Measurements from ENCODE around the gene RNF217.

The RNF217 gene

GRCh38 chr6:125004797-125005595 lies 42.8 kb downstream of the RNF217 start:
- Mint-ChIP-seq H3K36me3 (ENCODE audit: low read depth) (peaks cover 24% of the 10 kb centered on the region), H3K4me3 (no peak overlapping the region), H3K27ac (no peak overlapping the region), H3K27me3 (ENCODE audit: low read depth) (no peaks in the 10 kb centered on the region), H3K4me1 (peaks cover 43% of the 10 kb centered on the region), H3K9me3 (peaks cover 3% of the 10 kb centered on the region)
- no peak for TF ChIP-seq CTCF (IDR thresholded peaks at IDR 0.05; ENCODE audit: unreplicated experiment in 3 of 3)

- Mint-ChIP-seq H3K36me3 (ENCODE audit: low read depth) (peaks cover 24% of the 10 kb centered on the region), H3K27ac (no peak overlapping the region), H3K4me1 (peaks cover 27% of the 10 kb centered on the region), H3K4me3 (no peak overlapping the region), H3K27me3 (ENCODE audit: low read depth) (no peaks in the 10 kb centered on the region), H3K9me3 (peaks cover 3% of the 10 kb centered on the region)
- no peak for TF ChIP-seq CTCF (IDR thresholded peaks at IDR 0.05; ENCODE audit: unreplicated experiment in 3 of 3)
These were observed 46.0 kb downstream of the RNF217 start for GRCh38 chr6:125008261-125008703.

DNA sequence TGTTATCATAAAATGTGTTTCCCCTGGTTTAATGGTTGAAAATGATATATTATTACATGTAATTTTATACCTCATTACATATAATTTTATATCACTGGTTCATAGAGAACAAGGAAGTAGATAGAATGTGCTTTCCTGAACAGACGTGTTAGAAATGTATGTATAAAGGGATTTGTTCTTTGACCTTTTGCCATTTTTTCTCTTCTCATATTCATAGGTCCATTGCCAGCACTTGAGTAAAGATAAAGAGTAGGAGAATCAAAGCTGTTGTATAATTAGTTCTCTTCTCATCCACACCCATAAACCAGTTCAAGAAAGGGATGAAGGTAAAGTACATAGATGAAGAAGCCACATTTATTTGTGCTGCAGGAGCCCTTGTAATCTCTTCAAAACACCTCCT lies 46.7 kb downstream of the RNF217 start:
- peak overlapping the region; percentile 28 to 62 (median 54) for H3K27ac Mint-ChIP-seq
- H3K4me1 Mint-ChIP-seq = peaks cover 29% of the 10 kb centered on the region
- no peaks in the 10 kb centered on the region for H3K27me3 Mint-ChIP-seq (ENCODE audit: low read depth)
- H3K36me3 Mint-ChIP-seq (ENCODE audit: low read depth) = peaks cover 24% of the 10 kb centered on the region
- no peak for TF ChIP-seq CTCF (IDR thresholded peaks at IDR 0.05; ENCODE audit: unreplicated experiment in 3 of 3)
- peaks cover 3% of the 10 kb centered on the region for H3K9me3 Mint-ChIP-seq
- no peak overlapping the region for H3K4me3 Mint-ChIP-seq

GRCh38 chr6:125009578-125009977 lies 47.3 kb downstream of the RNF217 start:
- Mint-ChIP-seq H3K4me3 (no peak overlapping the region), H3K9me3 (peaks cover 3% of the 10 kb centered on the region), H3K27me3 (ENCODE audit: low read depth) (no peaks in the 10 kb centered on the region), H3K4me1 (peaks cover 29% of the 10 kb centered on the region), H3K36me3 (ENCODE audit: low read depth) (peaks cover 18% of the 10 kb centered on the region), H3K27ac (peak overlapping the region; percentile 28 to 62 (median 54))
- no peak for TF ChIP-seq CTCF (IDR thresholded peaks at IDR 0.05; ENCODE audit: unreplicated experiment in 3 of 3)

- H3K36me3 Mint-ChIP-seq (ENCODE audit: low read depth) = peaks cover 5% of the 10 kb centered on the region
- peaks cover 21% of the 10 kb centered on the region for H3K4me1 Mint-ChIP-seq
- no peaks in the 10 kb centered on the region for H3K27me3 Mint-ChIP-seq (ENCODE audit: low read depth)
- H3K27ac Mint-ChIP-seq = no peak overlapping the region
- TF ChIP-seq CTCF (IDR thresholded peaks at IDR 0.05; ENCODE audit: unreplicated experiment in 3 of 3) = no peak
- H3K9me3 Mint-ChIP-seq = no peaks in the 10 kb centered on the region
- no peak overlapping the region for H3K4me3 Mint-ChIP-seq
These were observed 51.9 kb downstream of the RNF217 start for GRCh38 chr6:125013938-125014660.
